GM18520 (cell line): ENCODE measurements around the gene DAPP1.
A peak's percentile ranks its signal among the peaks of the same experiment; 100 is the strongest.
"Not testable (repeated sequence)": the region's sequence is repeated elsewhere in the genome, so short reads cannot be mapped to it uniquely, and the experiment has no call there.

Source experiments
- ATAC-seq: cut with Tn5 transposase; IDR thresholded peaks from one replicate; pipeline ENCODE4 v1.9.1; 2021; ENCODE audit not compliant: unreplicated experiment

The DAPP1 gene, protein sequence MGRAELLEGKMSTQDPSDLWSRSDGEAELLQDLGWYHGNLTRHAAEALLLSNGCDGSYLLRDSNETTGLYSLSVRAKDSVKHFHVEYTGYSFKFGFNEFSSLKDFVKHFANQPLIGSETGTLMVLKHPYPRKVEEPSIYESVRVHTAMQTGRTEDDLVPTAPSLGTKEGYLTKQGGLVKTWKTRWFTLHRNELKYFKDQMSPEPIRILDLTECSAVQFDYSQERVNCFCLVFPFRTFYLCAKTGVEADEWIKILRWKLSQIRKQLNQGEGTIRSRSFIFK

DNA sequence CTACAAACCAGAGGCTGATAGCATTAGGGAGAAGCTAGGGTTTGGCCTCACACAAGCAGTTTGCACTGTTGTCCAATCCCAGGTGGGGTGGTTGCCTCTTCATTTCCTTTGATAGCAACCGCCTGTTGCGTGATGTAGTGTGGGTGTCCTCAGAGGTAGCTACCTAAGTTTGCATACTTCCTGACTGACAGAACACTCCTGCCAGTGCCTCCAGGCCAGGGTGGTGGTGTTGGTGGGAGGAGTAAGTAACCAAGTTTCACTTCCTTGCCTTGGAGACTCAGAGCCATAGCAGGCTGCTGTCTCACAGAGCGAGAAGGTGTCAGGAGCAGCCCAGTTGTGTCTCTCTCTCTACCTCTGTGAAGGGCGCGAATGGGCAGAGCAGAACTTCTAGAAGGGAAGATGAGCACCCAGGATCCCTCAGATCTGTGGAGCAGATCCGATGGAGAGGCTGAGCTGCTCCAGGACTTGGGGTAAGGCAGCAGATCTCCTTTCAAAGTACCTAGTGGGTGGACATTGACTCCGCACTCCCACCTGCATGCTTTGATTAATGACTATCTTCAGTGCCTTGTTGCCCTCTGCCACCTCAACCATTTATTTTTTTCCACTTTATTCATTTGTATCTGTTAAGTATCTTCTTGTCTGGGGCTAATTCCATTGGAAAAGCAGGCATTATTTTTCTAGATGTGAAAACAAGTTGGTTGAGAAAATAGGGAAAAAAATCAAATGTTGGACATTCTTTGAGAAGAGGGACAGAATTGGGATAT, at the start of gene DAPP1:
DAPP1 (plus strand) TSS at position 283 of the 764 bp plus-strand sequence; CDS start at position 370, 87 bp downstream.
- peak; percentile 94 for ATAC-seq

DNA sequence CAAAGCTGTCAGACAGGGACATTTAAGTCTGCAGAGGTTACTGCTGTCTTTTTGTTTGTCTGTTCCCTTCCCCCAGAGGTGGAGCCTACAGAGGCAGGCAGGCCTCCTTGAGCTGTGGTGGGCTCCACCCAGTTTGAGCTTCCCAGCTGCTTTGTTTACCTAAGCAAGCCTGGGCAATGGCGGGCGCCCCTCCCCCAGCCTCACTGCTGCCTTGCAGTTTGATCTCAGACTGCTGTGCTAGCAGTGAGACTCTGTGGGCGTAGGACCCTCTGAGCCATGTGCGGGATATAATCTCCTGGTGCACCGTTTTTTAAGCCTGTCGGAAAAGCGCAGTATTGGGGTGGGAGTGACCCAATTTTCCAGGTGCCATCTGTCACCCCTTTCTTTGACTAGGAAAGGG, 45.8 kb upstream of the DAPP1 start:
- not testable (repeated sequence) for ATAC-seq

DNA sequence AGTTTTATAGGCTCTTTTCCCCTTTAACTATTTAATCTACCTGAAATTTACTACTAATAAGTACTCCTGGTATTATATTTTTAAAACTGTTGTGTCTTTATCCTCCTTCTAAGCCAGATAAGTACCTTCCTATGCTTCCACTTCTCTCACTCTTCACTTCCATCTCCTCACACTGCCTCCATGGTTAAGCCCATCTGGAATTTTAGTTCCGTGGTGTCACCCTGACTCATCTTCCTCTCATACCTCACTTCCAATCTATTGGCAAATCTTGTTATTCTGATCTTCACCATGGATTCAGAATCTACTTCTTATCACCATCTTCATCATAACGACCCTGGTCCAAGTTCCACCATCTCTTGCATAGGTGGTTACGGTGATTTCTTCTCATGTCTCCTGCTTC, 32.7 kb upstream of the DAPP1 start:
- ATAC-seq = no peak

DNA sequence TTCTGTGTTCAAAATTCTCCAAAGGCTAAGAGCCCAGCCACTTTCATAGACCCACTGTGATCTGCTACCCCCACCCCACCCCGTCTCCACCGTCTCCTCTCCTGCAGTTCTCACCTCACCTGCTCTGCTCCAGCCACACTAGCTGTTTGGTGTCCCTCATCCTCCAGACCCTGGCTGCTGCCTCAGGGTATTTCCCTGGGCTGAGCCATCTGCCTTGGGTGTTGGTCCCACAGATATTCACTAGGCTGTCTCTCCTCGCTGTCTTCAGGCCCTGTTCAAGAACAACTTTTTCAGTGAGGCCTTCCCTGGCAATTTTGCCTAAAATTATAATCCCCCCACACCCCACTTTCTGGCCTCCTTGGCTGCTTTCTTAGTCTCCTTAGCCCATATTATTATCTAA, 31.8 kb upstream of the DAPP1 start:
- ATAC-seq = no peak

DNA sequence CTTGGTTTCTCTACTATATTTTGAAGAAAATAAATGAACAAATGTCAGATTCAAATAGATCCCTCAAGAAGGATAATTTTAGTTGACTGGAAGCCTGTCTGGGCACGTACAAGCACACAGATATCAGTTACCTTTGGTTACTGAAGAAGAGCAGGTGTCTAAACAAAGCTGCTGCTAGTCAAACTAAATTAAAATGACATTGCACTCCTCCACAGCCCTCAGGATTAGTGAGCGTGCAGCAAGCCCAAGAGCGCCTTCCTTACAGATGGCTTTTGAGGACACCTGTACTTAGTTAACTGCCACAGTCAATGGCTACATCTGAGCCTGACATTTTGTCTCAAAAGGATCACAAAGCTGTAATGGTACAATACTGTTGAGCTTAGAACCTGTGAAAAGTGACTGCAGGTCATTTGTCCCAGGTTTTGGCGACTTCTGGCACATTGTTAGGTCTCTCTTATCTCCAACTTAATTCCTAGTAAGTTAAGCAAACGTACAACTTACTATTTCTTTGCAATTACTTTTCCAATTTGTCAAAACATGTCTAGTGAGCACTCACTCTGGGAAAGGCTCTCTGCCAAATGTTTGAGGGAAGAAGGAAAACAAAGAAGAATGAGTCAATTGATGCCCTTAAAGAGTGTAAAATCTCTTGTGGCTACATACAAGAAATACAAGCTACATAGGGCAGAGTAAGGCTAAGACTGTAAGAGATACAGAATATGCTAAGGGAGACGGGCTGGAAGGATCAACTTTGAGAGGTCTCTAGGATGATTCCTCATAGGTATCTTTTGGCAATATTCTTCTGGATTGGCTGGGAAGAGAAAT, 25.6 kb upstream of the DAPP1 start:
- no peak for ATAC-seq

DNA sequence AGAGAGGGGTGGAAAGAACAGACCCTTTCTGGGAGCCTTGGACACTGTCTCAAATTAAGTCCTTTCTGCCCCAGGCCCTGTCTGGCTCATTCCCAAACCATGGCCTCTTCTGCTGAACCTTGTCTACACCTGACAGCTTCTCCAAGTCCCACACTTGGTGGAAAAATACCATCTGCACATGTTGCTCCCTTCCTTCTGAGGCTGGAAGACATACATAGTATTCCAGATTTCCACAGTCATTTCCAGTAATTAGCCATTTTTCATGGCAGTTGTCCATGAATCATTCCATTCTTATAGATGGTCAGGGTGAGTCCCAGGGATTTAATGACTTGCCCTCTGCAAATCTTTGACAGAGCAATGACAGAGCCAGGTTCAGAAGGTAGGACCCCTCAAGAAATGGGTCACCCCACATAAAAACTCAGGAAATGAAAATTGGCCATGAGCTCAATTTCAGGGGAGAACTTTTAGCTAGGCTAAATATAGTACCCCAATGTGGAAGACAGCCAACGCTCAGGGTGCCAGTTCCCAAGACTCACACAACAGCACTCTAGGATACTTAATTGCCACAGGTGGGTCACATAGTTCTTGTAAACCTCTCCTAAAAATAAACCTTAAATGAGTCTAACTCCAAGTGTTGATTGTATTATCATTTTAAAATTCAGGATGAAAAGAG, 16.2 kb upstream of the DAPP1 start:
- no peak for ATAC-seq

DNA sequence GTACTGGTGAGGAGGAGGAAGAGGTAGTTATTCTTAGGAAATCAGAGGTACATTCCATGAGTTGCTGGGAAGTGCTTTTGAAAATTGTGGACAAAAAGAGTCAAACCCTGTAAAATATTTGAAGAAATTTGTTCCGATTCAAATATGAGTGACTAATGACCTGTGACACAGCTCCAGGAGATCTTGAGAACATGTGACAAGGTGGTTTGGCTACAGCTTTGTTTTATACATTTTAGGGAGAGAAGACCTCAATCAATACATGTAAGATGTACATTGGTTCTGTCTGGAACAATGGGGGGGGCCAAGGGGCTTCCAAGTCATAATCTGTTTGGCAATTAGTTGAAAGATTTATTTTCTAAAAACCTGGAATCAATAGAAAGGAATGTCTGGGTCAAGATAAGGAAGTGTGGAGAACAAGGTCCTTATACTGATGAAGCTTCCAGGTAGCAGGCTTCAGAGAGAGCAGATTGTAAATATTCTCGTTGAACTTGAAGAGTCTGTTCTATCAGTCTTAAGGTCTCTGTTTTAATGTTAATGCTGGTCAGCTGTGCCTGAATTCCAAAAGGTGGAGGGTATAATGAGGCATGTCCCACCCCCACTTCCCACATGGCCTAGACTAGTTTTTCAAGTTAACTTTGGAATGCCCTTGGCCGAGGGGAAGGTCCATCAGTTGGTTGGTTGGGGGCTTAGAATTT, 15.5 kb upstream of the DAPP1 start:
- no peak for ATAC-seq

DNA sequence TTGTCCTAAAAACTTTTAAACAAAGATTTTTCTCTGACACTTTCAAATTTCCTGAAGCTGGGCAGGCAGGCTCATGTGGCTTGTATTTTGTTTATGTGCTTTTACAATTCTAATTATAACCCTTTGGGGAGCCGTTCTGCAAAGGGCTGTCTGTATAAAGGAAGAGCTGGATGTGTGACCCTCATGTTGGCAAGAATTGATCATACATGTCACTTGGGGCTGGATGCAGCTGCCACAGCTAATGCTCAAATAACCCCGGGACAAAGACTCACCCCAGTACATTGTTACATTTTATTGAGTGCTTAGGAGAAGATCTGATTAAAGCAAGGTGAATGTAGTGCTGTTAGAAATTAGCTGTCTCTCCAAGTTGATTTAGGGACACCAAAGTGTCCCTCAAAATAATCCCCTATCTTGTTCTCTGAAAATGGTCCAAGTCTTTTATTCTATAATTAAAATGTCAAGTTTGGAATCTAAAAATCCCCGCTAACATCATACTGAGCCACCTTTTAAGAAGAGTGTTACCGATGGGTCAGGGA, 13.0 kb upstream of the DAPP1 start:
- no peak for ATAC-seq

DNA sequence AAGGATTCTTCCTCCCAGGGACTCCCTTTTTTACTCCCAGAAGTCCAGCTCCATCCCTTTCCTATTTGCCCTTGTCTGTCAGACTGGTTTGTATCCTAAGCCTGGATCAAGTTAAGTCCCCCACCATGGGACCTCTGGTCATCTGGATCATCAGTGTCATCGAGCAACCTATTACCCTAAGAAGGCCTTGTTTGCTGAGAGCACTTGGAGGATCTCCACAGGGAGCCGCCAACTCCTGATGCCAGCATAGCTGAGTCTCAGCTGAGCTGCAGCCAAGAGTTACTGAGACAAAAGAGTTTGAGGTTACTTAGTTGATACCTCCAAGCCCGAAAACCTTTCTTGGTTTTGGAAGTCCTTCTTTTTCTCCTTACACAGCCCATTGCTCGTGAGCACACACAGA, 10.1 kb upstream of the DAPP1 start:
- no peak for ATAC-seq

DNA sequence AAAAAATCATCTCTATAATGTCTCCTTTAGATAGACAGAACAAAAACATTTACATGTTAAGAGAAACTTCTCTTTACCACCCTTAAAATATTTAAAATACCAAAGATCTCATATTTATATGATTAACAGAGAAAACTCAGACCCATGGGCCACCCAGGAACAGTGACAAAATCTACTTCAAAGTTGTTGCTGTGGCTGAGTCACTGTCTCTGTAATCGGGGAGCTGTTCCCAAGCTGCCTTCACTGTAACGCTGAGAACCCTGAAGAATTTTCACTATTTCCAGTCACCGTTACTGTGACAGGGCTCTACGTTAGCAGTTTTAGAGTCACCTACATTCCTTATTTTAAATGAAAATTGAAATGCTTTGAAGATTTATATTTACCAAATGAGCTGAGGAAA, 9.0 kb upstream of the DAPP1 start:
- no peak for ATAC-seq

DNA sequence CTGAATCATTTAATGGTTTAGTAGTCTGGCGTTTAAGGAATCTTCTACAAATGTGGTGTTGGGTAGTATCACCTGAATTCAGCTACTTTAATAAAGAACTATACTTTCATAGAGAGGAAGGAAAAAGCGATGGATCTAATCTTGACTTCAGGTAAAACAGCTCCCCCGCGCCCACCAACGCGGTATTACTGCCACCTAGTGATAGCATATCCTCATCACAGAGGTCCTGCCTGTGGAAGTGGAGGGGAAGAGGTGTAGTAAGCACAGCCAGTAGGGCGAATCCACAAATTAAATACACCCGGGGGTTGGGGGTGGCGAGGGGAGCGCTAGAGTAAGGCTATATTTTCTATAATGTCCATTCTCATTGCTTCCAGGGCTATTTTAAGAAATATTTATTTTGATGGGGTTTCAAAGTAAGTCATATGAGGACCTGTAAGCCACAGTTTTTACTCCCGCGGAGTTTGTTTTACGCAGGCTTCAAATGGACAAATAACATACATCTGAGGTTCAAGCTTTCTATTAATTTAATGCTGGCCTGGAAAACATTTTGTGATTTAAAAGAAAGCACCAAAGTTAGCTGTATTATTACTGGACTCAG, 8.3 kb upstream of the DAPP1 start:
- peak; percentile 73 for ATAC-seq

DNA sequence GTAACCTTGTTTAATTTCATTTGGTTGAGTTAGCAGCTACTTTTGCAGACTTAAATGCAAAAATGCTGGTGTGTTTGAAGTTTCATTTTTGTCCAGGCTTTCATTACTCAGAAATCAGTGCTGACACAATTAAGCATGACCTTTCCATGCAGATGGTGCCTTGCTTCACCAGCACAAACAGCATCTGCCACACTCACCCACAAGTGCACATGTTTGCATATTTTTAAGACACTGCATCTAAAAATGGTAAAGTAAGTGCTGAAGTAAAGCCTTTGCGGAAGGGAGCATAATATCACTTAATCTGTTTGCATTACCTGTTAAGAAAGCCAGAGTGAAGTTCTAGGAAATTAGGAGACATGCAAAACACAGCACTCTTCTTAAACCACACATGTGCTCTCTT, 7.3 kb upstream of the DAPP1 start:
- ATAC-seq = no peak

DNA sequence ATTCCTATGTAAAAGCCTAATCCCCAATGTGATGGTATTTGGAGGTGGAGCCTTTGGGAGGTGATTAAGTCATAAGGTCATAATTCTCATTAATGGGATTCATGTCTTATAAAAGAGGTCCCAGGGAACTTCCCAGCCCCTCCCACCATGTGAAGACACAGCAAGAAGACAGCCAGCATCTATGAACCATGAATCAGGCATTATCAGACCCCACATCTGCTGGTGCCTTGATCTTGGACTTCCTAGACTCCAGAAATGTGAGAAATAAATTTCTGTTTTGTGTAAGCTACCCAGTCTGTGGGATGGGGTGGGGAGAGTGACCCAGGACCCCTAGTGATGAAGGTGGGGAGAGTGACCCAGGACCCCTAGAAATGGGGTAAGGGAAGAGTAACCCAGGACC, 6.1 kb upstream of the DAPP1 start:
- no peak for ATAC-seq

DNA sequence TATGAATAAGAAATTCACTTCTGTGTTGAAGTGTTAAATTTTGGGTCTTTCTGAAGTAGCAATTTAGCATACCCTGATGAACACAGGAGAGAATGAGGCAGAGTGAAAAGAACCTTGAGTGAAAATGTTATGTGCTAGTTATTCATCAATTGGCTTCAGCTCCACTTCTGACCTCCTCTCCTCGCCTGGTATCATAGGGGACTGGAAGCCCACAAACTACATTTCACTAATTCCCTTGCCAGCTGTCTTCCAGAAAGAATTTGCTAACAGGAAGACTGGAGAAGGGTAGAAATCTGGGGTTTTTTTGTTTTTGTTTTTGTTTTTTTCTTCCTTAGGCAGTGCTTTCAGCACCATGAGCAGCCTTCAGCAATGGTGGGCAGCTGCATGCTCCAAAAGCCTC, 5.5 kb upstream of the DAPP1 start:
- ATAC-seq = no peak

DNA sequence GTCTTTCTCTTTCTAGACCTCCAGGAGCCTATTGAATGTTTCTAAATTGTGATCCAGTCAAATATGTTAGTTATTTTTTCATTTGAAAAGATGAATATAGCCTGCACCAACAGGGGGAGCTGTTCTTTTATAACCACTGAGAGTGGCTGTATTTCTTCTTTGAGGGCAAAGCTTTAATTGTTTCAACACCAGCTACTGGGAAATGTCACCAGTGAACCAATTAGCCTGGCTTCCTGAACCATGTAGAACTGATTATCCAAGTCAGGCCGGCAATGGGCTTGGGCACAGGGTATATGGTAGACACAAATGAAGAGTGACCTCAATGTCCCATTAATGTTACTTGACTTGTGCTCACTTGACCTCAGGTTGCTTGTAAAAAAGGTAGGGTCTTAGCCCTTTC, 4.8 kb upstream of the DAPP1 start:
- ATAC-seq = no peak

DNA sequence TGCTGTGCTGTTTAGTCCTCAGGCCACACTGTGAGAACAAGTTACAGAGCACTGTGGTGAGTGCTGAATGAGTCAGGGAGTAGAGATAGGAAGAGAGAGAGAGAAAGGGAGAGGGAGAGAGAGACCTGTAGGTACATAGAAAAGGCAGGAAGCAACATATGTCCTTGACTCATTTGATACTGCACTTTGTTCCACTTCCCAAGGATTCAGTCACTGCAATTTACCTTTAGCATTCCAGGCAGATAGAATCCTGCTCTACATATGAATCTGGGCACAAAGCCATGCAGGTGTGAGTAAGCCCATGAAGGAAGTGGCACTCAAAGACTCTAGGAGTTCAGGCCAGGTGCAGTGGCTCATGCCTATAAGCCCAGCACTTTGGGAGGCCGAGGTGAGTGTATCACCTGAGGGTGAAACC, 1.0 kb upstream of the DAPP1 start:
- no peak for ATAC-seq

DNA sequence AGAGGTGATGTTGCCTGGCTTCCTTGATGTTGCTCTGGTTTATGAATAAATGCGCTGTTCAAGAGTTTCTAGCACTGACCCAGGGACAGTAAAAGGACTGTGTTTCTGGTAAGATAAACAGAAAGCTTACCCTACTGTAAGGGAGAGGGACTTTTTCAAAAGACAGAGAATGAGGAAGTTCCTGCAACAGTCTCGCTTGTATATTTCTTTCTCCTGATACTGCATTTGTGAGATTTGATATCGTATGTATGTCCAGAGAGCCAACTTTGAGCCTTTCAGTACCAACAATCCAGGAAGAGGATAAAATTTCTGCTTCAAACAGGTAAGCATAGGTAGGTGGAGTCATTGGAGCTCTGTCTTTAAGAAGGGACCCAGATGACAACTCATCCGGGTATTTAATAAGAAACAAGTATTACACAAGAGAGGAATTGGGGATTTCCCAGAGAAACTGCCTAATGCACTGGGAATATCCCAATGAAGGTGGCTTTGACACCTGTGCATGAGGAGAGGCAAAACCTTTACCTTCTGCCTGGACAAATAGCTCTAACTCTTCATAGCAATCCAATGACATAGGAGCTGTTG, 773 bp downstream of the DAPP1 start:
- ATAC-seq = no peak

DNA sequence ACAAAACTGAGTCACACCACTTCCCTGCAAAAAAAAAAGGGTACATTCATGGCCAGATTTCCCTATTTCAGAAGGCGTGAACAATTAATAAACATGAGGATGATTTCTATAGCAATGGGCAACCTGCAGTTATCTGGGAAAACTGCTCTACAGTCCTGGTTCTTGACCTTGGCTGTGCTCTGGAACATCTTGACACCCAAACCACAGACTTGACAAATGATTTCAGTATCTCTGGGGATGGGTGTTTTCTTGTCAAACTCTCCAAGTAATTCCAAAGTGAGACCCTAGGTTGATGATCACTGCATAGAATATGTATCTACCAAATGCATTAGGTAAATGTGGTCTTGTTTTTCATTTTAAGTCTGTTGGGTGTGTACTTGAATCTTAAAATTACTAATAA, 2.0 kb downstream of the DAPP1 start:
- ATAC-seq = no peak

DNA sequence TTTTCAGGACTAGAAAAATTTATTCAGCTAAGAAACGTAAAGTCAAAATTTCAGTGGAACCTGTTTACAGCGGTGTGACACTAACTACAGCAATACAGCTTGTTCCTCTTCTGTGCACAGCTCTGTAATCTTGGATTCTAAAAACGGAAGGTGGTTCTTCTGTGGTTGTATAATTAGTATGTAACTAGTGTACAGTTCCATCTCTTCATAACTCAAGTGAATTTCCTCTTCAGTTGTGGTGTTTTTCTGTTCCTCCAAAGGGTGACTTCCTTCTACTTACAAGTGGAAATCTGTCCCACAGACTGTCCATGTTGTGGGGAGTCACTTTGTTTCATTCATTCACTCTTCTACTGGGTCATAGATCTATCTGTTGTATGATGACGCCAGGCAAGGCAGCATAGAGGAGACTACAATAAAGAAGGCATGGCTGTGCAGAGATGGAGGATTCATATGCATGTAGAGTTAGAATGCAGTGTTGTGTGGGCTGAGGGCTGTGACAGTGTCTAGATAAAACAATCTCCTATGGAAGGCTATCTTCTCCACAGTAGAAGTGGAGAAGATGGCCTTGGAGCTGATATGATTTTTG, 5.4 kb downstream of the DAPP1 start:
- ATAC-seq = peak; percentile 73
